HG02938 (cell line): ENCODE measurements around the gene RPS2.
"Not testable (repeated sequence)": the region's sequence is repeated elsewhere in the genome, so short reads cannot be mapped to it uniquely, and the experiment has no call there.

ENCODE experiments used
- ATAC-seq: cut with Tn5 transposase; IDR thresholded peaks from one replicate; pipeline ENCODE4 v1.9.1; 2021; ENCODE audit warnings: mild to moderate bottlenecking, moderate library complexity; ENCODE audit not compliant: unreplicated experiment

The RPS2 gene

DNA sequence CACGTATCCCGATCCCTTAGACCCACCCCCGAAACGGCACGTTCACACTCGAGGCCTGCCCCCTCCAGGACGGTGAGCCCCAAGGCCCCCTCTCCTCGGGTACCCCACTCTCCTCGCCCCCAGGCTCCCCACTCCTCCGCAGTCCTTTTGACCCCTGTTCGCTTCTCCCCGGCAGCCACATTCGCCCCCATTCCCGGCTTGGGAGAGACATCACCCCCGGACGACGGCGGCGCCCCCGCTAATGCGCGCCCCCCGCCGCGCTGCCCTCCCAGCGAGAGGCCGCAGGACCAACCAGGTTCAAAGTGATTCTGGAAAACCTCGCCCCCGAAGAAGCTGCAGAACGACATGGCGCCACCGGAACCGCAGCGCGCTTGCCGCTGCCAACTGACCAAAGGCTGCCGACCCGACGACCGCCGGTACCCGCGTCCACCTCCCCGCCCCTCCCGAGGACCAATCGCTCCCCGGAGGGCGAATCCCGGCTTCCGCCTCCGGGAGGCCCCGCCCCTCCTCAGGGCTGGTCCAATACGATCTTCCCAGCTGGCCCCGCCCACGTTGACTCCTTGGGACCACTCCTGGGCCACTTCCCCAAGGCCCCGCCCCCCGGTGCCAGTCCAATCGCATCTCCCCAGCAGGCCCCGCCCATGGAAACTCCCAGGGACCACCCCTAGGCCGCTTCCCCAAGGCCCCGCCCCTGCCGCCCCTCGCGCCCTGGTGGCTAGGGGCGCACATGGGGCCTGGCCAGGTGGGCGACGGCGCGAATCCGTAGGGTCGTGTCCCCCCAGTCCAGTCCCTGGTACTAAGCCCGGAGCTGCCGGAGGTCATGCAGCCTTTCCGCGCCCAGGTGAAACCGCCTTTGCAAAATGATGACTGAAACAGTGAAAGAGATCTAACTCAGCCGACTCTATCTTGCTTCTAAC lies 21.6 kb downstream of the RPS2 start, which contains the start of gene MSRB1:
TSS of gene MSRB1 (minus strand) at position 390 of the 917 bp plus-strand sequence. CDS start at position 347, 43 bp downstream.
- ATAC-seq = peak; percentile 87

DNA sequence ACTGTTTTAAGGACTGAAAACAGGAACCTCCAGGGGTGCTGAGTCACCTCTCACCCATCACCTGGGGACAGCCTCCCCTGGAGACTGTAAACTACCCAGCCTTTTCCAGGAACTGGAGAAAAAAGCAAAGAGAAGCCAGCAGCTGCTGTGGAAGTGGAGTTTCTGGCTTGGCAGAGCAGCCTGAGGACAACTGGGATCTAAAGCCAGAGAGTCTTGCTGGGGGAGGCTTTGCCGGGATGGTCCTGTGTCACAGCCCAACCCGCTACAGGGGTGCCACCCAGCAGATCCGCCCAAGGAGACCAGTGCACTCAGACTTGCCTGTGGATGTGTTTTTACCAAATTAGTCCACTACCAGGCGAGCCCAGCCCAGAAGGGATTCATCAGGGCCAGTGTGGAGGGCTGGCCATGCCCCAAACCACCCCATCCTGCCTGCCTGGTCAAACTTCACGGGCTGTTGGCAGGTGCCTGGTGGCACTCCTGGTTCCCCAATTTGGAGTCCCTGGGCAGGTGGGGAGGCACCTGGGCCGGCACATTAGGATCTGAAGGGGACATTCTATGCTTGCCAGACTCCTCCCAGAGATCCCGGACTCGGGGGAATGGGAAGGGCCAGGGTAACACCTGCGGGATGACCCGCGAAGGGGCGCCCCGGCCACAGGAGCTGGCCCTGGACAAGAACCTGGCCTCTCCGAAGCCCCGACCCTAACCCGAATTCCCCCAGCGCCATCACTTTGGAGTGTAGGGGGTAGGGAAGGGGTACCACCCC lies 22.4 kb downstream of the RPS2 start:
- ATAC-seq = no peak

DNA sequence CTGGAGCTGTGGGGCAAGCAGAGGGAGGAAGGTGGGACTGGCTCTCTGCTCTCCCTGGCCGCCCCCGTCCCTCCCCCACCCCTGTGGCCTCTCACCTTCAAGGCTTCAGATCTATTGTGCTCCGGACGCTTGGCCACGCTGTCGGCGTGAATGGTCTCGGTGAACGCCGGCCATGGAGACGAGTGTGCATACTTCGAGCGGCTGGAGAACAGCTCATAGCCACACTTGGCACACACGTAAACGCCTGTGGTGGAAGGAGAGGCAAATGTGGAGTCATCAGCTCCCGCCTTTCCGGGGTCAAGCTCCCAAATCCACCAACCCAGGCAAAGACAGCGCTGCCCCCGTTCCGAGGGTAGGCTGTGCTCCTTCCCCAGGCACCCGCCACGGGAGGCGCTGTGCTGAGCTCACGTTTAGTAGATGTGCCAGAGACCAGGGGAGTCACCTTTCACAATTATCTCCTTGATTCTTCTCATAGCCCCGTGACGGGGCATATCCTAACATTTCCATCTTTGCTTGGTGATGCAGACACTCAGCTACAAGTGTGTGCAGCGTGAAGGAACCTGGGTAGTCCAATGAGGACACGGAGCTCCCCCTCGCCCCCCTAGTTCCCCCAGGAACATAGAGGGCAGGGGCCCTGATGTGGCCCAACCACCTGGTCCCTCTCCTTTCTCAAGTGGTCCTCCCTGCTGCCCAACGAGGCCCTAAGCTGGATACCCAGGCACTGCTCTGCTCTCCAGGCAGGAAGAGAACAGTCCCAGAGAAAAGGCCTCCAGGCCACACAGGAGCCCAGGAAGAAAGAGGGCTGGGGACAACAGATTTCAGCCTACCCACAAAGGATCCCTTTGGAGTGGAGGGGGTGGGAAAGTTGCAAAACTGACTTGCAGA lies 23.2 kb downstream of the RPS2 start:
- no peak for ATAC-seq

- no peak for ATAC-seq
Measured at GRCh38 chr16:1940273-1941161, 24.1 kb downstream of the RPS2 start.

GRCh38 chr16:1939833-1940232 lies 24.8 kb downstream of the RPS2 start:
- not testable (repeated sequence) for ATAC-seq

GRCh38 chr16:1938910-1939309 lies 25.7 kb downstream of the RPS2 start:
- ATAC-seq = no peak

GRCh38 chr16:1938316-1938715 lies 26.3 kb downstream of the RPS2 start:
- ATAC-seq = no peak

DNA sequence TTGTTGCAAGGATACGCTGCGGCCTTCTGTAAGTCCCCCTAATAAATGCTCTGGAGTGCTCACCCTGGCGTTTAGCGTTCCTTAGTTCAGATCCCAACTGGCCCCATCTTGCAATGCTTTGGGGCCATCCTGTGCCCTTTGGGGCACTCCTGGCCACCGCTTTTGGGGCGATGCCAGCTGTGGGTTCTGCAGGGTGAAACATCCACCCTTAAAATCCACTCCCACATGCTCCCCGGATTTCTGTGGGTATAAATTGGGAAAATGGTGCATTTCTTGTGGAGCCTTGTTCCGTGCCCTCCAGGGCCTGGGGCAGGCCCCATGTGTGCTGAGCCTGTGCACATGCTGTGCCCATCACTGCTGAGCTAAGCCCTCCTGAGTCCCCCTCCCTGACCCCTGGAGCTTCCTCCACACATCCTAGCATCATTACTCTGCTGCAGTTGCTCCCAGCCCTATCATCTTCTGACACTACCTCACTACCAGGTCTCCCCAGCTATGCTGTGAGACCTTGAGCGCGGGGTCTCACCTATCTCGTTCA lies 27.6 kb downstream of the RPS2 start:
- no peak for ATAC-seq

DNA sequence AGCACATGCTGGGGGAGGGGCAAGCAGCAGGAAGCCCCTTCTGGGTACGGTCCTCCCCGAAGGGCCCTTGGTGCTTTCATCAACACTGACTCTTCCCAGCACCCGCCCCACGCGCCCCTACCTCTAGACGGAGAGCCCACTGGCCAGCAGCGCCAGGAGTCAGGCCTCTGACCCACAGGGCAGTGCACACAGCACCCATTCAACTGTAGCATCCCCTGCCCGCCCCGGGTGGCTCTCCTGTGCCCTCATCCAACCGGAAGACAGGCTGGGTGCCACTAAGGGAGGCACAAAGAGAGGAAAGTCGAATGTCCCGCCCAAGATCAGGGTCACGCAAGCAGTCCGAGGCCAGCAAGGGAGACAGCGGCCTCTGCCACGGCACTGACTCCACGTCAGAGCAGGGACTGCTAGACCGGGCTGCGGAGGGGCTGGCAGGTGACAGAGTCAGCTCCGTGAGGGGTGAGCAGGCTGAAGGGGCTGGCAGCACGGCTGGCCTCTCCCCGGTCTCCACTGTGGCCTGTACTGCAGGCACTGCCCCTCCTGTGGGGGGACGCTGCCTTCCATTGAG lies 31.4 kb downstream of the RPS2 start:
- no peak for ATAC-seq

DNA sequence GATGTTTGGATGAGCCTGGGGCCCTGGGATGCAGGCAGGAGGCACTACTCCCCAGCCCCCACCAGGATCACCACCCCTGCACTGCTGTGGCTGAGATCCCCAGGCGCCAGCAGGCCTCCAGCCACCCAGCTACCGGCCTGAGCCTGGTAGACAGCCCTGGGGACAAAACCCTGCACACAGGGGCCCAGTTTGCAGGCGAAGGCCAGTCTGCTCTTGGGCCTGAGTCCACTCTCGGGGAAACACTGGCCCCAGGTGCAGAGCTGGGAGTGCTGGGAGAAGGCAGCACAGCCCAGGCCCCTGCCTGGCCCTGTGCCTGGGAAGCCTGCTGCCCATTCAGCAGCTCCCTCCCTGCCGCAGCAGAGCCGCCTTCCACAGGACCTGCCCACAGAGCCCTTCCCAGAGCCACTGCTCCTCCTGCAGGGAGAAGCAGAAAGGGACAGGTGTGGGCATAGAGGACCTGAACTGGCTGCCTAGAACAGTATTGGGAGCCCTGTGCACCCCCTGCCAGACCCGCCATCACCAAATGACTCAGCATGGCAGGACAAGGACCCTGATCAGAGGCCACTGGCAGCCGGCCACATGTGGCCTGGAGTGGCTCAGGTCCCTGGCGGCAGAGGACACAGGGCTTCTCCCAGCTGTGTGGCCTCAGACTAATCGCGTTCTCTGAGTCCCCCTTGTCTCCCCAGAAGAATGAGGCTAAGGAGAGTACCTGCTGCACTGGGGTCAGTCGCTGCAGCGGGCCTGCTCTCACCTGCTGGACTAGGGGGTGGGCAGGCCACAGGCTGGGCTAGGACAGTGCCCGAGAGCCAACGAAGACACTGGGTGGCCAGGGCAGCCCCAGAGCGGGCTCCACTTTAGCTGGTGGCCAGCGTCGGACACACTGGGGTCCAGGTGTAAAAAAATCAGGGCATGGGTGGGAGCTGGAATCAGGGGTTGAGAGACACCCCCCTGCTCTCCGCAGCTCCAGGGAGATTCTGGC lies 32.3 kb downstream of the RPS2 start:
- no peak for ATAC-seq

DNA sequence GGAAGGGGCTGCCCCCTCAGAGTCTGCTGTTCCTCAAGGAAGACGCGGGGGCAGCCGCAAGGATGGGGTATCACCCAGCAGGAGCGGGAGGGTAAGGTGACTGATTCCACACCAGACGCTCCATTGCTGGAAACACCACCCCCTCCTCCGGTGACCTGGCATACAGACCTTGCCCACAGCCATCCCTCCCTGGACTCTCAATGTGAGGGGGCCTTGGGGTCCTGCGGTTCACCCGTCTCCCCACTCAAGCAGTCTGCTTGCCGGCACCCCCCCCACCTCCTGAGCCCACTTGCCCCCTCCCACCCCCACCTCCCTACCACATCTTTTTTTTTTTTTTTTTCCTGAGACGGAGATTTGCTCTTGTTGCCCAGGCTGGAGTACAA lies 34.3 kb downstream of the RPS2 start:
- no peak for ATAC-seq

GRCh38 chr16:1929578-1930337 lies 34.9 kb downstream of the RPS2 start:
- ATAC-seq = peak; percentile 81

DNA sequence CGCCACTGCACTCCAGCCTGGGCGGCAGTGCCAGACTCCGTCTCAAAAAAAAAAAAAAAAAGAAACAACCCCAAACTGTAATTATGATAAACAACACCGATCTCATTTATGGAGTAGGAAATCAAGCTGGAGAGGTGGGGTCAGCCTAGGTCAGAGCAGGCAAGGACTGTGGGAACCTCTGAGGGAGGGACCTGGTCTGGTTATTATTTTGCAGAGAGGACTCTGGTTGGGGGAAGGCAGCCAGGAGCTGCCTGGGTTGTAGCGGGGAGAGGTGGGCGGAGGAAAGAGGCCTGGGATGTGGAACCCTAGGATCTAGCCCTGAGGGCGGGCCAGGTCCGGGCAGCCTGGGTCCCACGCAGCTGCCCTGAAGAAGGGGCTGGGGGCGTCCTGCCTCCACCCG lies 35.5 kb downstream of the RPS2 start:
- no peak for ATAC-seq

DNA sequence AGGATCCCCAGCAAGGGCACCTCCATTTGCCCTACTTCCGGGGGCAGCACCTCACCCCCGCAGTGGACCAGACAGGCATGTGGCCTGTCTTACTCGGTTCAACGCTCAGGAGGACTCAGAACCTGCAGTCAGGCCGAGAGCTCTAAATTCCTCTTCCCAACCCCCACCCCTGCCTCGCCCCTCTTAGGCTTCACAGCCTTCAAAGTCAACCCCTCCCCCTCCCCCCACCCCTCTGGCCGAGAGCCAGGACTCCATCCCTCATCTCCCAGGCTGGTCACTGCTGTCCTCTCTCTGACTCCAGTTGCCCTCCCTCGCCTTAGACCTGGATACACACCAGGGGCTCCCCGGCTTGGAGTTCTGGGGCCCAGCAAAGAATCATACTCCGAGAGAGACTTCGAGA lies 38.4 kb downstream of the RPS2 start:
- ATAC-seq = no peak

DNA sequence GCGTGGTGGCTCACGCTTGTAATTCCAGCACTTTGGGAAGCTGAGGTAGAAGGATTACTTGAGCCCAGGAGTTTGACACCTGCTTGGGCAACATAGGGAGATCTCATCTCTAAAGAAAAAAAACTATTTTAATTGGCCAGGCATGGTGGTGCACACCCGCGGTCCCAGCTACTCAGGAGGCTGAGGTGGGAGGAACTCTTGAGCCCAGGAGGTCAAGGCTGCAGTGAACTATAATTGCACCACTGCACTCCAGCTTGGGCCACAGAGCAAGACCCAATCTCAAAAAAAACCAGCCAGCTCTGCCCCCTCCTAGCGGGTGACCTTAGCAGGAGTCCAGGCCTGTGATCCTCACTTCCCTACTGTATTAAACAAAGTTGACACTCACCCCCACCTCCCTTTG lies 40.5 kb downstream of the RPS2 start:
- no peak for ATAC-seq

GRCh38 chr16:1923299-1924034 lies 41.2 kb downstream of the RPS2 start:
- ATAC-seq = no peak

DNA sequence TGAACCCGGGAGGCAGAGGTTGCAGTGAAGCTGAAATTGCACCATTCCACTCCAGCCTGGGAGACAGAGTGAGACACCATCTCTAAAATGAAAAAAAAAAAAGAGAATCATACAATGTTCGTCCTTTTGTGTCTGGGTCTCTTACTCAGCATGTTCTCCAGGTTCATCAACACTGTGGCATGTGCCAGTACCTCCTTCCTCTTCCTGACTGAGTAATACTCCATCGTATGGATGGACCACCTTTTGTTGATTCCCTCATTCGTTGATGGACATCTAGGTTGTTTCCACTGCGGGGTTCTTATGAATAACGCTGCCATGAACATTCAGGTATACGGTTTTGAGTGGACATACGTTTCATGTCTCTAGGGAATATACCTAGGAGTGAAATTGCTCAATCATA lies 42.3 kb downstream of the RPS2 start:
- ATAC-seq = no peak
